HG02852 (cell line): ENCODE measurements around the gene E2F8.

Experiments used
- ATAC-seq: cut with Tn5 transposase; IDR thresholded peaks from one replicate; pipeline ENCODE4 v1.9.1; 2021; ENCODE audit warnings: mild to moderate bottlenecking, moderate library complexity; ENCODE audit not compliant: unreplicated experiment

Gene E2F8

DNA sequence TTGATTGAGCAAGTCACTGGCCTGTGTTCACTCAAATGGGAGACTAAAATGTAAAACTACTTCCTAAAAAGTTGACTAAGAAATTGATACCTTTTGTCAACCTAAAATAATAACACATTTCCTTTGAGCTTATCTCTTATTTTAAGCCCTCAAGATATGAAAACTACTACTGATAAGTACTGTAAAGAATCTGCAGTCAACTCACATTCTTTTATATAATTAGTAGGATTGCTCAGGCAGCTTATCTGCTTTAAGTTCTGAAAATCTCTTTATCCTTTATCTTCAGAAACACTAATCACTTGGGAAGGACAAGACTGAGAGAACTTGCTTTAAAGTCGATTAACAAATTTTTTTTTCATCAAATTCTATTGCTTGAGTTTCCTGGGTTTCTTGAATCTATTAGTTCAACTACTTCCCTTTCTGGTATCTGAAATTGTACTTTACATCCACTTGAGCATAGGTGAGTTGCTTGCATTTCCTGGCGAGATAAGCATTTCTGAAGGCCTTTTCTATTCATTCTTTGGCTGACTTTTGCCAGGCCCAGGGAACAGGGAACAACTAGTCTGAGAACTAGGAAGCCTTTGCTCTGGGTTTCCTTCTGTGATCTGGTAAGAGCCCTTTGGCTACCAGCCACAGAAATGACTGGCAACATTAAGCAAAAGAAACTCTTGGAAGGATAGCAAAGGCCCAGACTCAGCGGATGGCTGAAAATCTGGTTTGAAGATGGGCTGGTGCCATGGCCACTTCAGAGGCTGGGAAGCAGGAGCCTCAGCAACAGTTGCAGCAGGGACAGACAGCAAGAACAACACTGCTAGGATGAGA, 19.6 kb downstream of the E2F8 start:
- ATAC-seq, result no peak

- ATAC-seq, result no peak
Observed at GRCh38 chr11:19218786-19219460, 21.8 kb downstream of the E2F8 start.

DNA sequence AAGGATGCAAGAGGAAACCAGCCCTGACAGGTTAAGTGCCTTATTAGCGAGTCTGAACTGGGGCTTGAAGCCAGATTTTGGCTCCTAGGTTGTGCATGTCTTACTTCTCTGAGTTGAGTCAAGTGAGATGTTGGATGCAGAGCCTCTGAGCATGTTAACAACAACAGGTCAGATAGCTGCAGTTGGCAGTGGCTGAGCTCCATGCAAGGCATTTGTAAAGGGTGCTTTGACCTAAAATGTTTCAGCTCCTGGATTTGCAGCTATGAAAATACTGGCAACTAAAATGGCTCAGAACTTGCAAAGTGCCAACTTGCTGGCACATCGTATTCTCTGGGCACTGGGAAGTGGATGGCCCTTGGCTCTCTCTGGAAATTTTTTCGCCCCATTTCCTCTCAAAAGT, 22.5 kb downstream of the E2F8 start:
- ATAC-seq, result no peak

GRCh38 chr11:19216709-19217374, 23.9 kb downstream of the E2F8 start:
- ATAC-seq, result no peak

DNA sequence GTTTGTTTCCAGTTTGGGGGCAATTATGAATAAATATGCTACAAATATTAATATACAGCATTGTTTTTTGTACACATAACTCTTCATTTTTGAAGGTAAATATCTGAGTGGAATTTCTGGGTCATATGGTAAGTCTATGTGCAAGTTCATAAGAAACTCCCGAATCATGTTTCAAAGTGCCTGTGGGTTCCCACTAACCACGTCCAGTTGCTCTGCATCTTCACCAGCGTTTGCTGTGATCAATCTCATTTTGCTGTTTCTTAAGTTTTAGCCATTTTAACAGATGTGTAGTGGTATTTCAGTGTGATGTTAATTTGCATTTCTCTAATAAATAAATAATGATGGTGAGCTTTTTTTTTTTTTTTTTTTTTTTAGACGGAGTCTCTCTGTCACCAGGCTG, 24.7 kb downstream of the E2F8 start:
- no peak for ATAC-seq

DNA sequence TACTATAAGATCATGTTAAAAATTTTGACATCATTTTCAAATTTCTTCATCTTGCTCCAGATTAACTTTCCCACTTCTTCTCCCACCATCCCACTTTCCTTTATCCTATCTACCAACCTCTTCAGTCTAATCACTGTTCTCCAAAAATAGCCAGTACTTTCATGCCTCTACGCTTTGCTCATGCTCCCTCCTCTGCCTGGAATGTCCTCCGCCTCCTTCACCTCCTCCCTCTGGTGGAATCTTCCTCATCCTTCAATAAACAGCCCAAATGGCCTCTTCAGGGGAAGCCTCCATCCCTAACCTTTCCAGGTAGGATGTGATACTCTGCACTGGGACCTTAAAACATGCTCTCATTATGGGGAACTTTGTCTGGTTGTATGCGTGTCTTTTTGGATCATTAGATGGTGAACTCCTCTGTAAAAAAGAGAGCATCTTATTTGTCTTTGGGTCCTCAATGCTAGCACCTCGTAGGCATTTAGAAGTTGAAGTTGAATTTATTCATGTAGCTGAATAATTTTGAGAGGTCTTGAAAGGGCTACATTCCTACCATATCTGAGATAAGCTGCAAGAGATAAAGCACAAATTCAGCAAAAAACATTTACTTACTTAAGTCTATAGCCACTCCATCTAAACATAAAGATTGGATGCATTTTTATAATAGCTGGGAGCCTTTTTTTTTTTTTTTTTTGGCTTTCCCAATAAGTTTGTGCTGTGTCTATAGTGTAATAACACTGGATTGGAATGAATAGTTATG, 31.0 kb downstream of the E2F8 start:
- no peak for ATAC-seq

- no peak for ATAC-seq
Observed at GRCh38 chr11:19208959-19209546, 31.7 kb downstream of the E2F8 start.

DNA sequence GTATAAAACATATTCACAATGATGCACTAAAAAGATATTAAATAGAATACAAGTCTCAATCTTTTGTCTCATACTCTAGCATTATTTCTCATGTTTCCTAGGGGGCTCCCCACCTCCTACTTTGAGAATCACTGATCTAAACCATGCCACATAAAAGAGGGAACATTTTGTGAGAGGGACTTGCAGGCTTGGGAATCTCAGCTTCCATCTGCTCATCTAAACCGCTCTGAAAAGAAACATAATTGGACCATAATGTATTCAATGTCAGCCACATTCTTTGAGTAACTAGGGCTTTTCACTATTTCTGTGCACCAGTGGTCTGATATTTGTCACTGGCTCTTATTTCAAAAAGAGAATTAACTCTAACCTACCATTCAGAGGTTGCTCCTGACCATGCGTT, 32.6 kb downstream of the E2F8 start:
- ATAC-seq, result no peak

- no peak for ATAC-seq
Observed at GRCh38 chr11:19204836-19205235, 35.9 kb downstream of the E2F8 start.

- ATAC-seq, result no peak
Observed at GRCh38 chr11:19201737-19202605, 38.8 kb downstream of the E2F8 start, which contains the start of gene CSRP3. Gene CSRP3 (minus strand): TSS chr11:19201983. CDS start chr11:19192448, 9,535 bp downstream.

- ATAC-seq, result no peak
Observed at GRCh38 chr11:19200410-19201201, 40.1 kb downstream of the E2F8 start.

- no peak for ATAC-seq
Observed at GRCh38 chr11:19199771-19200170, 41.0 kb downstream of the E2F8 start.

GRCh38 chr11:19199048-19199447, 41.7 kb downstream of the E2F8 start:
- no peak for ATAC-seq

GRCh38 chr11:19196432-19196831, 44.3 kb downstream of the E2F8 start:
- ATAC-seq, result no peak

DNA sequence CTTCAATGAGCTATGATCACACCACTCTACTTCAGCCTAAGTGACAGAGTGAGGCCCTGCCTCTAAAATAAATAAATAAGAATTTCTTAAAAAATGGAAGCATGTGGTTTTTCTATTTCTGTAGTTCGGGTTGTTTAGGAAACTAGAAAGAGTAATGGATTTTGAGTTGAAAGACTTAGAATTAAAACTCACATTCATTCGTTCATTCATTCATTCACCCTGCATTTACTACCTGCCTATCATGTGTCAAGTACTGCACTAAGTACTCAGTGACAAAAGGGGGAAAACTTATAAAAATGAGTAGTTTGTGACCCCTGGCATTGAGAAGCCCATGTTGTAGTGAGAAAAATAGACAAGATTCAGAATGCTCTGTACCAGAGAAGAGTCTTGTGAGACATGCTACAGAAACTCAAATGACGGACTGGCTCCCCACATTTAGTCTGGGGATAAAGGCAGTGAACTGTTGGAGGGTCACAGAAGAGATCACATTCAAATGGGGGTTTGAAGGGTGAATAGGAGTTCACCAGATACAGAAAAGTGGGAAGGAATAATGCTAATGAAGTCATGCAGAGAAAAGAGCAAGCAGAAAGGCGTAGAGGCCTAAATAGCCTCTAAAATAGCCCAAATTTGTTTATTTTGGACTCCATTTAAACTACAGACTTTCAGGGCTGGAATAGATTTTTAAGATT, 46.0 kb downstream of the E2F8 start:
- no peak for ATAC-seq

DNA sequence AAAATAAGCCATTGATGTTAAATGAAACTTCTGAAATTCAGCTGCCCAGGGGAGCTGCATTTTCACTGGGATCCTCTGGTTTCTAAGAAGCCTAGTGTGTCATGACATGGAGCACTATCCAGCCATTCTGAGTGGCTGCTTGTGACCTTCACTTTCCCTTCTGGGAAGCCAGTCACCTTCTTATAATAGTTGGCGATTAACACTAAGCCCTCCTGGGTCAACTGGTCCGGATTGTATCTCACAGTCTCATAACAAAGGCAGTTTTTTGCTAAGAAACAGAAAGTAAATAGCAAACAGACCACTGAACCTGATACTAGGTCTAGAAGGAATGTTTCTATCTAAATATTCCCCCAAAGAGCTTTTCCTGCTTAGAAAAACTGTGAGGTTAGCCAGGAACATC, 46.8 kb downstream of the E2F8 start:
- ATAC-seq, result no peak

GRCh38 chr11:19191530-19192169, 49.1 kb downstream of the E2F8 start:
- no peak for ATAC-seq

GRCh38 chr11:19187833-19188258, 52.9 kb downstream of the E2F8 start:
- ATAC-seq, result no peak
